Stimulated activated CD8-positive, alpha-beta memory T cell treated with anti-CD3 and anti-CD28 coated beads, Interleukin-7, amount 100 ng/mL, for 24 hours (primary cell): ENCODE measurements around the gene ADCY2.

Source experiments
- DNase-seq: peaks from one replicate; pipeline ENCODE4 v3.0.0-alpha.2; 2020; ENCODE audit warnings: low read depth

ADCY2 gene

DNA sequence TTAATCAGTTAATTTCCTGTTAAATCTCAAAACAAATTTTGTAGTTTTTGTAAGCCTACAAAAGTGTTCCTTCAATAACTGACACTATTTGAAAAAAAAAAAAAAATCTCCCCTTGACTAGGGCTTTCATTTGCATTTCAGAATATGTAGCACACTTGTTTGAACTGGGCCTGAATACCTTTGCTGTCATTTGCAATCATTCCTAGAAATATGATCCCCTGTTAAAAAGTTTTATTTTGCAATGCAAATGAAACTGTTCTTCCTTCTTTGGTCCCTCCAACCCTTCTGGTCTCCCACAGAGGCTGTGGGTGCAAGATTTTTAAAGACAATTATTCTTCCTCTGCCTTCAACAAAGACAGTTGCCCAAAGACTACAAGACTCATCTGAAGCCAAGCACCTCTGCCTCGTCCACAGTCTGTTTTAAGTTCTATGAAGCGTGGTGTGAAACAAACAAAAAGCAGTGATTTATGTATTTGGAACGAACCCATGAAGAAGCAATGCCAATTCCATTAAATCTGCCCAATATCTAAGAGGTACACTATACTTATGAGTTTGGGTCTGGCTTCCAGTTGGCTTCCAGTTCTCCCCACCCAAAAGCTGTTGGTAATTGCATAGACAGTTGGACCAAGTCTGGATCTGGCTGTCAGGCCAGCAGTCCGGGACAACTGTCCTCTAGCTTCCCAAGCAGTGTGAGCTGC, 388.9 kb downstream of the ADCY2 start:
- no peak for DNase-seq

DNA sequence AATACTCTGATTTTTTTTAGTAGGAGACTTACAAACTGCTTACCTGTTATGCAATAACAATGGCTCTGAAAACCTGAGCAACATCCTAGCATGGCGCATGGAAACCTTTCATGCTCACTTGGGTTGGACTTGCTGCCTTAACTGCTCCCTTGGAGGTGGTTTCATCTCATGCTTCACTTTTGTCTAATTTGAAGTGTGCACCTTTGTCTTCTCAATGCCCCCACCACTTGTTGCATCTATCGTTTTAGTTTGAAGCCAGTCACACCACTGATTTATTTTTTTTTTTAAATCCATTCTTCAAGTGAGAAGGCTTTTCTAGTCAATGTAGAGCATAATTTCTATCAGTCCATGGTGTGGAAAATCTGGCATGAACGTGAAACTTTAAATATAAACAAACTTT, 391.8 kb downstream of the ADCY2 start:
- DNase-seq, result no peak

DNA sequence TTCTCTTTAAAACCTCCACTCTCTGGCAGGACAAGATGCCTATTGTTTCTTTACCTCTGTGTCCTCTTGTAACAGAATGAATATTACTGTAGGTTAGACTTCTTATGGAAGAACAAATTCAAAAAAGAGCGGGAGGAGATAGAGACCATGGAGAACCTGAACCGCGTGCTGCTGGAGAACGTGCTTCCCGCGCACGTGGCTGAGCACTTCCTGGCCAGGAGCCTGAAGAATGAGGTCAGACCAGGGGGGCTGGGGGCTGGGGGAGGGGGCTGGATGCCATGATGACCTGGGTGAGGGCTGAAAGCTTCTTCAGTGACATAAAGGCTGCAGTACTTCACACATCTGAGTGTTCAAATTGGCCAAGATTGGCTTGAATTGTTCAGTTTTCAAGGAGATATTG, 393.6 kb downstream of the ADCY2 start:
- DNase-seq, result no peak

DNA sequence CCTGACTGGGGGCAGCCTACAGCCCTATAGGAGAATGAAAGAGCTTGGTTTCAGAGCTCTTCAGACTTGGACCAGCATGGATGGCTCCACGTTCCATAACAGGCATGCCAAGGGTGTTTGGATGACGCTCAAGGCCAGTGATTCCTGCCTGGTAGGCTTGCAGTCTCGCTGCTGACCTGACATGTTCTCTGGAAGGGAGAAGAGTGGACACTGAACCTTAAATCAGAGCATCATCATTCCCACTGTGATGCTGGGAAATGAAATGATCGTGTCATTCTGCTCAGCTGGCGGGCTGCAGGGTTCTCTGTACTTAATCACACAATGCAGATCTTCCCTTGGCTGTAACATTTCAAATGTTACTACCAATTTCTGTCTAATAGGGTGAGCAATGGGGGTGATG, 398.0 kb downstream of the ADCY2 start:
- DNase-seq, result no peak

DNA sequence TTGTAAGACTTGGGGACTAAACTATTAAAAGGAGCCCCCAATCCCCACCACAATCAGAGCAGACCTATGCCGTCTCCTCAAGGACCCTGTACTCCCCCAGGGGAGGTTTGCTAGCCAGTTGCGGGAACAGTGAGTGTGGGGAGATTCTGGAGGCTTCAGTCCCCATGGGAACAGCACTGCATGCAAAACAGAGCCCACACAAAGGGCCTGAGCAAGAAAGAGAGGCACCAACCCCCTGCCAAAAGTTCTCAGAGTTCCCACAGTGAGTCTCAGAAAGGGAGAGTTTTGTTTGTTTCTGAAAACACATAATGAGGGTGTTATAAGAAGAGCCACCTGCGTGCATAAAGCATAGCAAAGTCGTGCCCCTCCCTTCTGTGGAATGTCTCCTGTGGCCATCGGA, 398.4 kb downstream of the ADCY2 start:
- no peak for DNase-seq

DNA sequence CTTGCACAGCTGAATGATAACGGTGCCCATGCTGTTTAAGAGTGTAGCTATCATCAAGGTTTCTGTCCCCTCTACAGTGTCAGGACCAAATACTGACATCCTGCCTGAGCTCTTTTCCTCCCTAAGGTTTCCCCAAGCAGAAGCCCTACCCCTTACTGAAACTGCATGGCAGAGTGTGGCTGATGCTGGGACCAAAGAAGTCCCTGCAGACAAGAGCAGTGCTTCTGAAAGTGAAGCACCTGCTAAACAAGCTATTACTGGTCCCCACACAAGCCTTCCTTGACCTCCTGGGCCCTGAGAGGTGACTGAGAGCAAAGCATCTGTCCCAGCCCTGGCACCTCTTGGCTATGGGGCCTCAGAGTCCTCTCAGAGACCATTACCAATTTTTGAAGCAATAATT, 398.9 kb downstream of the ADCY2 start:
- no peak for DNase-seq

DNA sequence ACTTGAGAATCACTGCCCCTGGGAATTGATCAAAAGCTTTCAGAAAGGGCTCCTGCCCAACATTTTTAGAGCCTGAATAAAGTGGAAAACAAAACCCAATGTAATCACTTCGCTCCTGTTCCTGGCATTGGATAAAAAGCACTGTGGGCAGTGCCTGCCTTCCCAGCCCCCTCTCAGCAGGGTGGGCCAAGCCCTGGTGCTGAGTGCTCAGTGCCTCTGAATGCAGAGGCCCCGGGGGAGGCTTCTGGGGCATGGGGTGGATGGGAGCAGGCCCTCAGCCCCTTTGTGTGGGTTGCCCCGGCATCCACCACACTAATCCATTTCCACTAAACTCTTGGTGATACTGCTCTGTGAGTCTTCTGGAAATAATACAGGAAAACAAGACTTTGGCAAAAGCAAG, 399.4 kb downstream of the ADCY2 start:
- DNase-seq, result no peak

DNA sequence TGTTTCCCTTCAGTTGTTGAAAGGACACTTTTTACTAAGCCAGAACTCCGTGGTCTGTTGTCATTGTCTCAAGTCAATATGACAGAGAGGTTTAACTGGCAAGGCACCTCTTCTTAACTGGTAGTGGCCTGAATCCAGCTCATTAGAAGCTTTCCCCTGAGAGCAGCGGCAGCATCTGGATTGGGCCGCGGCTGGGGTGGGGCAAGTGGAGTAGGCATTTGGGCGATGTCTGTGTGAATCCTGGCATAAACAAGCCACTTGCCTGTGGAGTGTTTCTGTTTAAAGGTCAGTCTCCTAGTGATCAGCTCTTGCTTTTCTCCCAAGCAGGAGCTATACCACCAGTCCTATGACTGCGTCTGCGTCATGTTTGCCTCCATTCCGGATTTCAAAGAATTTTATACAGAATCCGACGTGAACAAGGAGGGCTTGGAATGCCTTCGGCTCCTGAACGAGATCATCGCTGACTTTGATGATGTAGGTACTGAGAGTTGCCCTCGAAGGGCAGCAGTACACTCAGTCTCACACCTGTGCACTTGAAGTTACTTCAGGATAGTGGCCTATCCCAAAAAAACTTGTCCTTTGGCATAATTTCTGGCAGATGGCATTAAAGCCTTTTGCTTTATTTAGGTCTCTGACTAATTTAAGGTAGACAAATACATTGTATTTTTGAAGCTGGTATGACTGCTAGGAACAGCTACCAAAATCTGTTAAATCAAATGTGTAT, 406.1 kb downstream of the ADCY2 start:
- no peak for DNase-seq

DNA sequence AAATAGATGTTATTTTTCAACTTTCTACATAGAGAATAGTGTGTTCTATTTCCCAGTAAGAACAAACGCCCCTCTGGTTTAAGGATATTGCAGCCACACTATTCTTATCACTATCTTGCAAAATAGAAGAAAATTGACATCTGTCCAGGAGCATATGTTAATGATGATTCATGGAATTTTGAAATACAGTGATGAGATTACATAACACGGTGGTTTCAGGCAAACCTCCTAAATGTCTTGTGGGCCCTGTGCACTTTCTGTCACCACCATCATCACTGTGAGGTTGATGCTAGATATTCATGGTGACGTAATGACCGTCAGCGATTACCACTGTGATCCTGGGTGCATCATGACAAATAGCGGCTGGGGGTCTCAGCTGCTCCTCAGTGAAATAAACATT, 406.9 kb downstream of the ADCY2 start:
- DNase-seq, result no peak

DNA sequence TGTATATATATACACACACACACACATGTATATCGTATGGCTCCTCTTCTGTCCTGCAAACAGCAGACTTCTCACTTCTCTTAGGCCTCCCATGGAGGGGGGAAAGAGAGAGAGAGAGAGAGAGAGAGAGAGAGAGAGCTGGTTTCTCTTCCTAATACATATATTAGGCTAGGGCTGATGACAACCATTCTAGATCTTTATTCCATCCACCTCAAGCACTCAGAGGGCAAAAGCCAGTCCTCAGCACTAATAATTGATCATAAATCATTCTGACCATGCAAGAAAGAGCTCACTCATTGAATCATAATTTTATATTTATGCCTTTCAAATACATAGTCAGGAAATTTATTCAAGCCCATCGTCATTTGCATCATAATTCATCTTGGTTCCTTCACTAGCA, 408.0 kb downstream of the ADCY2 start:
- DNase-seq, result no peak

DNA sequence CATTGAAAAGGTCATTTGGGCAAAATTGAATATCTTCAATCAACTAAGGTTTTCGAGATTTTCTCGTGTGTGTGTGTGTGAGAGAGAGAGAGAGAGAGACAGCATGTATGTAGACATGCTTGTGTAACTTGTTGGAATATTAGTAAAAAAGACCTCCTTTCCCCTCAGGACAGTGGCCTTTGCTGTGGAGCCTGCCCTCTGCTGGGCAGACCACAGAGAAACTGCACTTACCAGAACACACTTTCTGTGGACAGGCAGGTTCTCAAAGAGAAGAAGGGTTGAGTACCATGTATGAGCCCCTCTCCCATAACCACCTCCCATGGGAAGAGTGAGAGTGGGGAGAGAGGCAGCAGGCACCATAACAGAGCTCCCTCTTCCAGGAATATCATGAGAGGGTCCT, 409.4 kb downstream of the ADCY2 start:
- DNase-seq, result no peak

DNA sequence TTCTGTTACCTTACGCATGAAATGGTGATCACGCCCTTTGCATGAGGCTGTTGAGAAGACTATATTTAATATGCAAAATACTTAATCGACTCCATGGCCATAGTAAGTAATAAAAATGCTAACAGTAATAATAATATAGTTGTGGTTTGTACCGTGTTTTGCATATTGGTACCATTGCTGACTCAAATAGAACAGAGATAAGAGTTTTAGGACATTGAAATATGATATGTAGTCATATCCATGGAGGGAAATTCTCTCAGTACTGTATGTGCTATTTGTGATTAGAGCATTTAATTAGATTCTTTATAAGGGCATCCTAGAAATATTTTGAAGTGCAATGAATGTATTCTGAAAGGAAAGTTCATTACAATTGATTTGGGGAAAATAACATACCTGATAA, 413.1 kb downstream of the ADCY2 start:
- no peak for DNase-seq

DNA sequence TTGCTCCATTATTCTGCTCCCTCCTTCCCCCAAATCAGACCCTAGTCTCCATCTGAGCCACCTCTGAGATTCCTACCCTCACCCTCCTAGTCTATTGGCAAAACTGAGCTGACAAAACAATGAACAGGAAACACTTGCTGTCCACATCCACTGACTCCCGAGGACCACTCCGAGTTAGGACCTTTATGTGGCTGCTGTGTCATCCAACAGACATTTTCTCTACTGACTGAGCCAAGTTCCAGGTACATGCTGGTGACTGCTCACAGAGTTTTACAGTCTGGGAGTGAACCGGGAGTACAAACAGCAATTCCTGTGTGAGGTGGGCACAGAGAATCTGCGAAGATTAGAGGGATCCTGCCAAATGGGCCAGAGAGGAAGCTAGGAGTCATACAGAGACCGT, 415.8 kb downstream of the ADCY2 start:
- DNase-seq, result no peak

DNA sequence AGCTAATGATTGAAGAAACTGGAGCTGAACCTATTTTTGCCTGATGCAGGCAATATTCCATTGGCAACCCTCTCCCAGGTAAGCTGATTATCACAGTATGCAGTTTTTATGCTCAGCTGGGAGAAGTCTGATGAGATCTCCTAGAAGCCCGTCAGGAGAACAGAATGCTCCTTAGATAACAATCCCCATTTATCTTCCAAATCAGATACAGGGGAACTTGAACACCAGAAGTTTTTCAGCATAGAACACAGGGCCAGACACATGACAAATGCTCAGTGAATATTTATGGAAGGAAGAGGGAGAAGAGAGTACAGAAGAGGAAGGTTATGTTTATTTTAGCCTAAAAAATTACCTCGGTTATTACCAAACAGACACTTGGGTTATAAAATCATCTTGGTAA, 417.1 kb downstream of the ADCY2 start:
- no peak for DNase-seq

DNA sequence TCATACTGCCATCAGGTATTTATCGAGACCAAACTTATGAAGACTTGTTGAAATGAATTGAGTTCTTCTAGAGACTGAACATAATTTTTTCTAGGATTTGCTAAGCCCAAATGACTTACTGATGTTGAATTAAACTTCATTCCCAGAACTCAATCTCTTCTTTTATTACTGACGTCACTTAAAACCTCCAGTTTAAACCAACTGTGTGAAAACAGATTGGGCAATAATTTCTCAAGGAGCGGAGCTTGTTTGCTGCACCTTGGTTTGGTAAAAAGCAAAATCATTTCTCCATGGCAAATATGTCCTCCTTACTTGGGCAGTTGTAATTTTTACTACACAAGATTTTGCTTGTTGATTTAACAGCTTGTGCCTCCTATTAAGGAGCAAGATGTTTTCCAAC, 417.6 kb downstream of the ADCY2 start:
- no peak for DNase-seq

DNA sequence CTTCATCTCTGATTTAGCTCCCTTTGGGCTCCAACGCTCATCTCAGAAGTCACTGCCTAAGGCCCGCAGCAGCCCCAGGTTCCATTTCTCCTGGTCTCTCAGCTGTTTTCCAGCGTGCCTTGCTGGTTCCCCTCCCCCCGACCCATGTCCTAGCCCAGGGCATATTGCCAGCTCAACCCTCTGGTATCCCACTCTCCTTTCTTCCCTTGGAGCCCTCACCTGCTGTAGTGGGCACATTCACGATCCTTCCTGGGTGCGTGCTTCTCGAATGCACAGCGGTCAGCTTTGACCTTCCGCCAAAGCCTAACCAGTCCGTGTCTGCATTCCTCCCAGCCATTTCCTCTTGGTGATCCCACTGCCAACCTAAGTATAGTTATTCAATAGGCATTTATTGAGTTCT, 418.9 kb downstream of the ADCY2 start:
- no peak for DNase-seq

DNA sequence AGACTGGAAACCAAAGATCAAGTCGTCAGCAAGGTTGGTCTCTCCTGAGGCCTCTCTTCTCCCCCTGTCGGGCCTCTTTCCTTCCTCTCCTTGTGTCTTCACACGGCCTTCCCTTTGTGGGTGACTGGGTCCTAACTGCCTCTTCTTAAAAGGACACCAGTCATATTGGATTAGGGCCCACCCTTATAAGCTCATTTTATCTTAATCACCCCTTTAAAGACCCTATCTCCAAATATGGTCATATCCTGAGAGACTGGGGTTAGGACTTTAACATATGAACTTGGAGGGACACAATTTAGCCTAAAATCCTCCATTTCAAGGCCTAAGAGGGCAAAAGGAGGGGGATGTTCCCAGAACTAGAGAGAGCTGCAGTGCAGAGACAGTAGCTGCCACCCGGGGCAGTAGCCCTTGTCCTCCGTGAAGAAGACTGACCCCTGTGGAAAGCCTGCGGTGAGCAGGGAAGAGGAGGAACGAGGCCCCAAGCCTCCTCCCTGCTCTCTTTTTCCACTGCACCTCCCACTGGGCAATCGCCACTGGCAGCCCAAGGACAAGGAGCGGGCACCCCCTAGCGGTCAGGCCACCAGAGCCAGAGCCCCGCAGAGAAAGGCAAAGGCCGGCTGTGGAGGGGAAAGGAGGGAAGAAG, 420.1 kb downstream of the ADCY2 start:
- DNase-seq, result peak; percentile 49

DNA sequence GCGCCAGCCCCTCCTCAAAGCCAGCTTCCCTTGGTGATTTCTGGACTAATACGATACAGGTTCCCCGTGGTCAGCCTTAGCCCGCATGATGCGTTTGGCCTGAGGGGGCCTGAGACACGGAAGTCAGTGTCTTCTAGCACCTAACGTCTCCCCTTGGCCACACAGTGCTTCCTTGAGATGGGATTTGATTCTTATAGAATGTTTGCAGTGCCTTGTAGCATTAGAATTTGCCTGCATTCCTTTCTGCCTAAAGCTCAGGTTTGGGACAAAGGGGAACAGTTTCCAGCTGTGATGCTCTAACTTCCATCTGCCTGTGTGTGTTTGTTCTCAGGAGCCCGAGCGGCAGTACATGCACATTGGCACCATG, 420.6 kb downstream of the ADCY2 start:
- DNase-seq, result no peak

DNA sequence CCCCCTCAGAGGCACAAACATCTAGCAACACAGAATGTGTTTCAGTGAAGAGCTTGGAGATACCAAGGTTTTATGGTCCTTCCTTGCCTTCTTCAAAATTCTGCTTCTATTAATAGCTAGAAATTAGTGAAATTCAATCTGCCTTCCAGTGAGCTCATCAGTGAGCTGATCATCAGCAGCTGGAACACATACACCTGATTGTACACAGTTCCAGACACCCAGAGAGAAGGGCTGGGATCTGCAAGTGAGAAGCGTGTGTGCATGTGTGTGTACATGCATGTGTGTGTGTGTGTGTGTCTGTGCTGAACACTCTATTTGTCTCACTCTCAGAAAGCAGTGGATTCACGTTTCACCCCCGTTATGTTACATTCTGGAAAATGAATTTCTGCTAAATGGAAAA, 426.5 kb downstream of the ADCY2 start:
- DNase-seq, result no peak

DNA sequence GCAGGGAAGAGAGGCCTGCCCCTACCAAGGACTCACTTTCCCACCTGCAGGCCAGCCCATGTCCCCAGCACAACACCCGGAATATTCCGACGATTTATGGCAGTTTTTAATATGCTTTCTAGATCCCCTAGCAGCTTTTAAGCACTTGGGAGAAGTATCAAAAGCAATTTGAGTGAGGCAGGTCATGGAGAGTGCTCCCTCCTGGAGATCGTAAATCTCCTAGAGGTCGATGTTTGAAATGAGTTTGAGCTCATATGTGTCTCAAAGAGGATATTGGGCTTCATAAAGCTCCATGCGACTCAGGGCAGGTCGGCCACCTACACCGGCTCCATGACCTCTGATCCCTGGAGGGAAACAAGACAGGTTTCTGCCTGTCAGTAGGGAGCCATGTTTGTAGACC, 427.7 kb downstream of the ADCY2 start:
- DNase-seq, result no peak

DNA sequence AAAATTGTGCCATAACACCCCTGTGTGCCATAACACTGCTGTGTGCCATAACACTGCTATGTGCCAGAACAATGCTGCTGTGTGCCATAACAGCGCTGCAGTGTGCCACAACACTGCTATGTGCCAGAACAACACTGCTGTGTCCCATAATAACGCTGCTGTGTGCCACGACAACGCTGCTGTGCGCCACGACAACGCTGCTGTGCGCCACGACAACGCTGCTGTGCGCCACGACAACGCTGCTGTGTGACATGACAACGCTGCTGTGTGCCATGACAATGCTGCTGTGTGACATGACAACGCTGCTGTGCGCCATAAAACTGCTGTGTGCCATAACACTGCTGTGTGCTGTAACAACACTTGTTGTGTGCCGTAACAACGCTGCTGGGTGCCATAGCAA, 429.1 kb downstream of the ADCY2 start:
- DNase-seq, result no peak

DNA sequence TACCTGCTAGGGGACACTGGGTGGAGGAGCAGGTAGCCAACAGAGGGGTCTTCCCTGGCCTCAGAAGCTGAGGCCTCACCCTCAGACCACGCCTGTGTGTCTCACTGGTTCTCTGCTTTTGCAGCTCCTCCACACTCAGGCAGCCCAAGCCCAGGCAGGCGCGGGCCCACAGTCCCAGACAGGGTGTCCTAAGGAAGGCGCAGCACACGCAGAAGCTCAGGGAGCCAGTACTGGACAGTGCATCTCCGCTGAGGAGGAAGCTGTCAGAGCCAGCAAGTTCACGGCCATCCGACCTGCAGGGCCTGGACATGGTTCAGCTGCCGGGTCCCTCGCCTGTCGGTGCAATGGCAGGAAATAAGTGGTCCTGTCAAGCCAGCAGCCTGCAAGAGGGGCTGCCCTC, 429.7 kb downstream of the ADCY2 start:
- no peak for DNase-seq

DNA sequence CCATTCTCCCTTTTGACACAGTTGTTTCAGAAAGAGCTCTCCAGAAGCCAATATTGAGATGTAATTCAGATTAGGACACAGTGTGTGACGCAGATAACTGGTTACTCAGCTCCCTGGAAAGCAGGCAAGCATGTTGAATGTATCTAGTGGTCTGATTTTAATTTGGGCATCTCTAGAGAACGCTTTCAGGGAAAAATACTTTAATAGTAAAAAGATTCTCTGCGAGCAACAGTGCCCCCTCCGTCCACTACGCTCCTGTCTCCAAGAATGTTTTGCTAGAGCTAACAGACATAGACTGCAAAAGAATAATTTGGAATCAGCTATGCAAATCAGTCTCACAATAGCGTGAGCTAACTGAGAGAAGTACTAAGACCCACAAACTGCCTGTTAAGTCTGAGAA, 431.7 kb downstream of the ADCY2 start:
- no peak for DNase-seq

DNA sequence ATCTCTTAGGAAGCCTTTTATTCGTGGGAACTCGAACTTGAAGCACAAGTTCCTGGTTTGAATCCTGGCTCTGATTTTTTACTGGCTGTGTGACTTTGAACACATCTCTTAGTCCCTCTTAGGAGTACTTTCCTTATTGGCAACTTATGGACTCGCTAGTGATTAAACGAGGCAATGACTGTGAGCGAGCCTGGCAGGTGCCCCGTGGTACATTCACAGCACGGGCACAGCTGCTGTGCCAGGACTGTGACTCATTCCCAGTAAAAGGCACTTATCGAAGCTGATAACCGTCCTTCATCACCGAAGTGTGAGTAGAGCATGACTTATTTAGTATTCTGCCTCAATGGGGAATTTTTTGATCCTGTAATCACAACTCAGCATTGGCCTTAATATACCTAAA, 432.3 kb downstream of the ADCY2 start:
- DNase-seq, result no peak
